HepG2 (cell line): ENCODE measurements around the gene ASCC3. TPM values are rescaled to one million over a fixed set of nuclear protein-coding genes. Genes with fewer than 3 reads are reported as not detected.

Source experiments
- ATAC-seq: fragments of 200-7000 bp; cut with Tn5 transposase; 3 replicates; pipeline ENCODE4 v1.9.1; 2020; ENCODE audit warnings: mild to moderate bottlenecking, moderate library complexity
- BruUV-seq: library from RNA; stranded (reverse); fragments of 400-500 nt; replicated peaks from 2 replicates; lab custom pipeline; 2021; lab: Mats Ljungman, UMichigan
- CTCF ChIA-PET: fragments of 300-600 bp; formaldehyde crosslinking; extraction: SDS; loops from one replicate; lab custom pipeline; 2021; ENCODE audit warnings: low total read pairs, inconsistent platforms, low intra/inter-chr PET ratio; lab: Yijun Ruan, JAX
- POLR2A ChIA-PET: fragments of 350-600 bp; sonication (Branson Sonifier 250); formaldehyde crosslinking; loops from one replicate; lab custom pipeline; 2020; ENCODE audit warnings: antibody characterized with exemption, inconsistent platforms; lab: Yijun Ruan, JAX
- DNase-seq: peaks from one replicate; pipeline ENCODE4 v3.0.0-alpha.2; 2015; ENCODE audit warnings: low spot score
- FAIRE-seq: peaks from 3 replicates; lab custom pipeline; 2011; peaks lifted over from hg19 to GRCh38; lab: Jason Lieb, UNC
- H2AFZ ChIP-seq: one replicate; pipeline ENCODE4 v1.6.1; 2011; ENCODE audit warnings: low read length, inconsistent platforms
- H3K27ac ChIP-seq: fragments of 300-600 bp; 3 replicates; pipeline ENCODE4 v1.8.0; 2011; ENCODE audit warnings: mixed run types, mild to moderate bottlenecking, mixed read lengths, low read length, inconsistent platforms; ENCODE audit not compliant: insufficient read depth; ENCODE audit errors: extremely low read length
- H3K27me3 ChIP-seq, 2 experiments: fragments of 200-600 bp in 1 of 2; 2 replicates in 1 of 2; 3 replicates in 1 of 2; pipeline versions ENCODE4 v1.6.0 to v1.8.0; 2011; ENCODE audit warnings: low read length in 2 of 2, mild to moderate bottlenecking in 2 of 2, moderate library complexity in 2 of 2, inconsistent platforms in 1 of 2; ENCODE audit not compliant: insufficient read depth in 2 of 2, control insufficient read depth in 1 of 2
- H3K36me3 ChIP-seq, 2 experiments: fragments of 200-600 bp in 1 of 2; replicated peaks in 1 of 2; 2 replicates in 1 of 2; 3 replicates in 1 of 2; pipeline versions ENCODE4 v1.5.1 to v1.8.0; 2011; ENCODE audit warnings: low read length in 2 of 2, inconsistent platforms in 1 of 2; ENCODE audit not compliant: insufficient read depth in 2 of 2, control insufficient read depth in 1 of 2
- H3K4me1 ChIP-seq: 2 replicates; pipeline ENCODE4 v1.5.1; 2012; ENCODE audit warnings: low read length, inconsistent platforms; ENCODE audit not compliant: insufficient read depth
- H3K4me2 ChIP-seq: 2 replicates; pipeline ENCODE4 v1.6.0; 2011; ENCODE audit warnings: low read depth, low read length, inconsistent platforms
- H3K4me3 ChIP-seq, 3 experiments: fragments of 200-600 bp in 1 of 3; sonication (generic), shearing (Covaris generic) in 1 of 3; replicated peaks in 1 of 3; 2 replicates each; pipeline ENCODE4 v1.5.1; 2011 to 2016; ENCODE audit warnings: low read length in 3 of 3, inconsistent platforms in 2 of 3, low read depth in 2 of 3, mild to moderate bottlenecking in 2 of 3, control low read depth in 1 of 3, mixed read lengths in 1 of 3; ENCODE audit not compliant: insufficient read depth in 1 of 3
- H3K79me2 ChIP-seq: one replicate; pipeline ENCODE4 v1.6.1; 2011; ENCODE audit warnings: low read length, inconsistent platforms; ENCODE audit not compliant: insufficient read depth
- H3K9ac ChIP-seq: 2 replicates; pipeline ENCODE4 v1.6.0; 2011; ENCODE audit warnings: mild to moderate bottlenecking, low read depth, low read length, inconsistent platforms; ENCODE audit not compliant: insufficient read depth
- H3K9me3 ChIP-seq: 2 replicates; pipeline ENCODE4 v1.5.1; 2012; ENCODE audit warnings: mild to moderate bottlenecking, low read length
- H4K20me1 ChIP-seq: 2 replicates; pipeline ENCODE4 v1.6.0; 2011; ENCODE audit warnings: inconsistent platforms, mild to moderate bottlenecking, low read length, moderate library complexity; ENCODE audit not compliant: insufficient read depth
- ARNT ChIP-seq: fragments of 450-650 bp; IDR thresholded peaks from 2 replicates; pipeline ENCODE4 v1.6.1; 2017
- PBX3 ChIP-seq: sonication (generic); formaldehyde crosslinking; IDR thresholded peaks from 2 replicates; pipeline ENCODE4 v1.8.1; 2023; ENCODE audit warnings: missing genetic modification reagents, inconsistent platforms, borderline replicate concordance
- SAFB2 ChIP-seq: sonication (generic); formaldehyde crosslinking; IDR thresholded peaks from 2 replicates; pipeline ENCODE4 v1.5.1; 2020; ENCODE audit warnings: missing genetic modification reagents, low read depth, mild to moderate bottlenecking, borderline replicate concordance
- ZNF10 ChIP-seq: sonication (generic); formaldehyde crosslinking; IDR thresholded peaks from 2 replicates; pipeline ENCODE4 v1.4.0; 2020; ENCODE audit warnings: mild to moderate bottlenecking, low read depth, missing genetic modification reagents, borderline replicate concordance
- ZNF431 ChIP-seq: sonication (generic); formaldehyde crosslinking; IDR thresholded peaks from 2 replicates; pipeline ENCODE4 v1.9.0; 2022; ENCODE audit warnings: missing genetic modification reagents, low read depth, mild to moderate bottlenecking, borderline replicate concordance
- ZNF674 ChIP-seq: sonication (generic); formaldehyde crosslinking; IDR thresholded peaks from 2 replicates; pipeline ENCODE4 v1.5.0; 2020; ENCODE audit warnings: low read depth, mild to moderate bottlenecking, missing genetic modification reagents
- ZSCAN30 ChIP-seq: sonication (generic); formaldehyde crosslinking; IDR thresholded peaks from 2 replicates; pipeline ENCODE4 v1.5.0; 2020; ENCODE audit warnings: mild to moderate bottlenecking, missing genetic modification reagents
- WGBS: methylation state at CpG from one replicate; pipeline ENCODE4 v1.1.6; 2017; ENCODE audit warnings: low lambda C conversion rate; 5-methylcytosine and 5-hydroxymethylcytosine counted together
- in situ Hi-C: cut with HindIII; loops from 2 replicates; pipeline ENCODE4 v1.10.0; 2017; ENCODE audit warnings: low pct_unique_long_range_greater_than_20kb; ENCODE audit not compliant: extremely low pct_ligation_motif_present
- intact Hi-C: fragments of 100-400 bp; cut with micrococcal nuclease; formaldehyde crosslinking; loops from one replicate; pipeline ENCODE4 v1.10.0; 2022; ENCODE audit not compliant: unreplicated experiment
- polyA plus RNA-seq, 8 experiments: library from polyadenylated mRNA; depleted of rRNA in 3 of 8; stranded (reverse) in 7 of 8; unstranded in 1 of 8; fragments of >200 nt; fragmentation: Illumina TruSeq in 4 of 8; extraction: Trizol in 4 of 8; gene quantifications; 2 replicates each; pipeline versions ENCODE4 v1.2.1 to v1.2.3, GENCODE V29; 2011 to 2016; ENCODE audit warnings: low read depth in 4 of 8, missing spikeins in 1 of 8, mixed read lengths in 1 of 8; ENCODE audit not compliant: insufficient read depth in 1 of 8
- total RNA-seq, 5 experiments: library from RNA; depleted of rRNA; stranded (reverse); fragments of >200 nt; fragmentation: Illumina TruSeq; extraction: Trizol; gene quantifications; 2 replicates each; pipeline ENCODE4 v1.2.3, GENCODE V29; 2016; ENCODE audit warnings: low read depth in 1 of 5
- TF ChIP-seq, protein P1 (sequence below): IDR thresholded peaks from 2 replicates; pipeline ENCODE4 v1.6.1; 2016; ENCODE audit warnings: mild to moderate bottlenecking, missing biosample characterization, missing genetic modification reagents
- TF ChIP-seq, protein P2 (sequence below): sonication (generic); formaldehyde crosslinking; IDR thresholded peaks from 2 replicates; pipeline ENCODE4 v1.5.0; 2020; ENCODE audit warnings: missing genetic modification reagents

The ASCC3 gene
- total and polyA plus RNA-seq, 2 of the 13 experiments (the other 11 are each of a cell fraction or from before 2014, with no cell fraction given): 23.1 to 55.7 TPM

GRCh38 chr6:100577425-100577824 is 303.7 kb downstream of the ASCC3 start:
- Histone ChIP-seq H3K4me2 (no peak overlapping the region), H3K36me3 (no peaks in the 10 kb centered on the region), H4K20me1 (no peaks in the 10 kb centered on the region), H3K9me3 (no peaks in the 10 kb centered on the region), H3K4me1 (no peaks in the 10 kb centered on the region), H3K79me2 (no peaks in the 10 kb centered on the region), H3K27ac (no peak overlapping the region), H3K4me3 (no peak overlapping the region), H3K27me3 (no peaks in the 10 kb centered on the region), H2AFZ (no peak overlapping the region), H3K9ac (no peak overlapping the region)
- TF ChIP-seq ZNF674 (no peak), ARNT (no peak), ZNF431 (no peak), SAFB2 (CRISPR knock-in tag) (no peak), ZSCAN30 (CRISPR knock-in tag) (no peak), ZNF10 (CRISPR knock-in tag) (no peak), PBX3 (CRISPR knock-in tag) (no peak)
- TF ChIP-seq, protein P1, sequence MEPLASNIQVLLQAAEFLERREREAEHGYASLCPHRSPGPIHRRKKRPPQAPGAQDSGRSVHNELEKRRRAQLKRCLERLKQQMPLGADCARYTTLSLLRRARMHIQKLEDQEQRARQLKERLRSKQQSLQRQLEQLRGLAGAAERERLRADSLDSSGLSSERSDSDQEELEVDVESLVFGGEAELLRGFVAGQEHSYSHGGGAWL: no peak
- TF ChIP-seq, protein P2, sequence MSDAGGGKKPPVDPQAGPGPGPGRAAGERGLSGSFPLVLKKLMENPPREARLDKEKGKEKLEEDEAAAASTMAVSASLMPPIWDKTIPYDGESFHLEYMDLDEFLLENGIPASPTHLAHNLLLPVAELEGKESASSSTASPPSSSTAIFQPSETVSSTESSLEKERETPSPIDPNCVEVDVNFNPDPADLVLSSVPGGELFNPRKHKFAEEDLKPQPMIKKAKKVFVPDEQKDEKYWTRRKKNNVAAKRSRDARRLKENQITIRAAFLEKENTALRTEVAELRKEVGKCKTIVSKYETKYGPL: no peak
- no peak for ATAC-seq
- intact Hi-C loops: loop anchor here (10.0 kb wide), 1 partner anchor 253 kb away; no protein-coding TSS in a partner anchor
- in situ Hi-C loops: no loop called here
- no peak for FAIRE-seq
- CTCF ChIA-PET: no interaction called here
- BruUV-seq: no TSS peak
- WGBS: 94% methylated on average over 4 of the region's 4 CpGs
- POLR2A ChIA-PET: no interaction called here
- no peak for DNase-seq
